Measurements from ENCODE around the gene BANF2. TPM values are rescaled to one million over a fixed set of nuclear protein-coding genes. Genes with fewer than 3 reads are reported as not detected.

BANF2 gene
- total RNA-seq, 1 donor from 2014 or later = not detected

DNA sequence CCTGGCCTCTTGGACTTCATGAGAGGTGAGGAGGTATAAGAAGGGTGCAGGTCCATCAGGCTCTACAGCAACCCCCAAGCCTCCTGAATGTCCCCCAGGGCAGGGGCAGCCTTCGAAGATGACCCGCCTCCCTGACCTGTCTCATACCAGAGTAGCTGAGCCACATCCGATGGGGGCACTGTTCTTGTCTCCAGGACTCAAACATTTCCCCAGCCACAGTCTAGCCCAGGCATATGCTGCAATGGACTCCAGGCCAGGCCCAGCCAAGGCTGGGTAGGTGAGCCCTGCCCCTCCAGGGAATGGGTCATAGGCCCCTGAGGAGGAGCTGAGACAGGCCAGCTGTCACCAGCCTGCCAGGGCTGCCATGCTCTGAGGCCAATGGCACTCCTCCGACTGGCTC lies 65.3 kb downstream of the BANF2 start:
- no peaks in the 10 kb centered on the region for H3K36me3 ChIP-seq
- no peaks in the 10 kb centered on the region for H3F3A ChIP-seq (ENCODE audit: low read depth)
- H3K27me3 ChIP-seq = no peaks in the 10 kb centered on the region
- H2AFZ ChIP-seq (replicated peaks) = no peak overlapping the region
- Mint-ChIP-seq H3K27me3 (ENCODE audit: insufficient read depth, low read depth) (peaks cover 2% of the 10 kb centered on the region), H3K4me1 (peaks cover 2% of the 10 kb centered on the region), H3K9me3 (peaks cover 5% of the 10 kb centered on the region), H3K36me3 (no peaks in the 10 kb centered on the region), H3K4me3 (no peak overlapping the region), H3K27ac (no peak overlapping the region)
- no peaks in the 10 kb centered on the region for H3K9me3 ChIP-seq (ENCODE audit: low read depth)
- TF ChIP-seq, protein P1, sequence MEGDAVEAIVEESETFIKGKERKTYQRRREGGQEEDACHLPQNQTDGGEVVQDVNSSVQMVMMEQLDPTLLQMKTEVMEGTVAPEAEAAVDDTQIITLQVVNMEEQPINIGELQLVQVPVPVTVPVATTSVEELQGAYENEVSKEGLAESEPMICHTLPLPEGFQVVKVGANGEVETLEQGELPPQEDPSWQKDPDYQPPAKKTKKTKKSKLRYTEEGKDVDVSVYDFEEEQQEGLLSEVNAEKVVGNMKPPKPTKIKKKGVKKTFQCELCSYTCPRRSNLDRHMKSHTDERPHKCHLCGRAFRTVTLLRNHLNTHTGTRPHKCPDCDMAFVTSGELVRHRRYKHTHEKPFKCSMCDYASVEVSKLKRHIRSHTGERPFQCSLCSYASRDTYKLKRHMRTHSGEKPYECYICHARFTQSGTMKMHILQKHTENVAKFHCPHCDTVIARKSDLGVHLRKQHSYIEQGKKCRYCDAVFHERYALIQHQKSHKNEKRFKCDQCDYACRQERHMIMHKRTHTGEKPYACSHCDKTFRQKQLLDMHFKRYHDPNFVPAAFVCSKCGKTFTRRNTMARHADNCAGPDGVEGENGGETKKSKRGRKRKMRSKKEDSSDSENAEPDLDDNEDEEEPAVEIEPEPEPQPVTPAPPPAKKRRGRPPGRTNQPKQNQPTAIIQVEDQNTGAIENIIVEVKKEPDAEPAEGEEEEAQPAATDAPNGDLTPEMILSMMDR (IDR thresholded peaks at IDR 0.05) = no peak
- no peak for TF ChIP-seq EZH2 (IDR thresholded peaks at IDR 0.05)
- TF ChIP-seq EZH2phosphoT487 (IDR thresholded peaks at IDR 0.05) = no peak
- no peaks in the 10 kb centered on the region for H3K4me1 ChIP-seq
- DNase-seq (ENCODE audit: low spot score) = no peak
- H3K79me2 ChIP-seq (ENCODE audit: low read depth) = no peaks in the 10 kb centered on the region
- H3K27ac ChIP-seq = no peak overlapping the region
- H4K20me1 ChIP-seq (ENCODE audit: low read depth) = no peaks in the 10 kb centered on the region
- no peak overlapping the region for H3K4me3 ChIP-seq
- H3K9ac ChIP-seq = no peak overlapping the region
- no peak overlapping the region for H3K4me2 ChIP-seq

- H3K9me3 Mint-ChIP-seq = peaks cover 5% of the 10 kb centered on the region
- no peaks in the 10 kb centered on the region for H3K79me2 ChIP-seq (ENCODE audit: low read depth)
- H3K9me3 ChIP-seq (ENCODE audit: low read depth) = no peaks in the 10 kb centered on the region
- H3K4me3 Mint-ChIP-seq = no peak overlapping the region
- no peak overlapping the region for H3K4me2 ChIP-seq
- TF ChIP-seq EZH2phosphoT487 (IDR thresholded peaks at IDR 0.05) = no peak
- H3K9ac ChIP-seq = no peak overlapping the region
- H3F3A ChIP-seq (ENCODE audit: low read depth) = no peaks in the 10 kb centered on the region
- no peaks in the 10 kb centered on the region for H3K27me3 ChIP-seq
- no peak for DNase-seq (ENCODE audit: low spot score)
- no peak overlapping the region for H3K27ac ChIP-seq
- H3K4me1 ChIP-seq = no peaks in the 10 kb centered on the region
- H4K20me1 ChIP-seq (ENCODE audit: low read depth) = no peaks in the 10 kb centered on the region
- H3K4me3 ChIP-seq = no peak overlapping the region
- H3K4me1 Mint-ChIP-seq = peaks cover 2% of the 10 kb centered on the region
- no peaks in the 10 kb centered on the region for H3K36me3 Mint-ChIP-seq
- no peak overlapping the region for H3K27ac Mint-ChIP-seq
- H2AFZ ChIP-seq (replicated peaks) = no peak overlapping the region
- H3K27me3 Mint-ChIP-seq (ENCODE audit: insufficient read depth, low read depth) = peaks cover 2% of the 10 kb centered on the region
- H3K36me3 ChIP-seq = no peaks in the 10 kb centered on the region
These were observed 65.8 kb downstream of the BANF2 start for GRCh38 chr20:17765584-17765983.

GRCh38 chr20:17766226-17766625 lies 66.5 kb downstream of the BANF2 start:
- Histone ChIP-seq H3K4me1 (no peaks in the 10 kb centered on the region), H3K27me3 (no peaks in the 10 kb centered on the region), H3K27ac (no peak overlapping the region), H3K36me3 (no peaks in the 10 kb centered on the region), H3K4me3 (no peak overlapping the region), H4K20me1 (ENCODE audit: low read depth) (no peaks in the 10 kb centered on the region), H3K9me3 (ENCODE audit: low read depth) (no peaks in the 10 kb centered on the region), H3K4me2 (no peak overlapping the region), H2AFZ (replicated peaks) (no peak overlapping the region), H3F3A (ENCODE audit: low read depth) (no peaks in the 10 kb centered on the region), H3K9ac (no peak overlapping the region), H3K79me2 (ENCODE audit: low read depth) (no peaks in the 10 kb centered on the region)
- Mint-ChIP-seq H3K4me1 (peaks cover 5% of the 10 kb centered on the region), H3K36me3 (no peaks in the 10 kb centered on the region), H3K4me3 (no peak overlapping the region), H3K27me3 (ENCODE audit: insufficient read depth, low read depth) (peaks cover 4% of the 10 kb centered on the region), H3K9me3 (peaks cover 5% of the 10 kb centered on the region), H3K27ac (no peak overlapping the region)
- DNase-seq (ENCODE audit: low spot score) = no peak
- TF ChIP-seq EZH2 (IDR thresholded peaks at IDR 0.05) = no peak
- TF ChIP-seq EZH2phosphoT487 (IDR thresholded peaks at IDR 0.05) = no peak
- TF ChIP-seq, protein P1 (IDR thresholded peaks at IDR 0.05) = no peak

DNA sequence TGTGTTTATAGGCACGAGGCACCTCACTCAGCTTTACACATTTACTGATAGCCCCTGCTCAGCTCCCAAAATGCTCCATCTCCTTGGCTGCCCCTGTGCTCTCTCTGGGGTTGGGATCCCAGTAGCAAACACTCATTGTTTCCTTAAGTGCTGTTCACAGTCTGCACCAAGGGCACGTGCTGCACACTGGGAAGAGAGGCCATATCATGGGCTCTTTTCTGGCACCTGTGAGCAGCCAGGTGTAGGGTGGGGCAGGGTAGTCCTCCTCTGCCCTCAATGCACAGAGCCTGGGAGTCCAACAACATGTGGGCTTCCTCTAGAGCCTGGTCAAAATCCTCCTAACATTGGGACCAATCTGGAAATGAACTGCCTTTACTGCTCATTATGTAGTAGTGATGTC lies 67.9 kb downstream of the BANF2 start:
- Histone ChIP-seq H3K79me2 (ENCODE audit: low read depth) (no peaks in the 10 kb centered on the region), H4K20me1 (ENCODE audit: low read depth) (no peaks in the 10 kb centered on the region), H3K4me2 (no peak overlapping the region), H3F3A (ENCODE audit: low read depth) (no peaks in the 10 kb centered on the region), H2AFZ (replicated peaks) (no peak overlapping the region), H3K36me3 (no peaks in the 10 kb centered on the region), H3K27ac (no peak overlapping the region), H3K9me3 (ENCODE audit: low read depth) (no peaks in the 10 kb centered on the region), H3K9ac (no peak overlapping the region), H3K4me3 (no peak overlapping the region), H3K27me3 (no peaks in the 10 kb centered on the region), H3K4me1 (no peaks in the 10 kb centered on the region)
- no peak overlapping the region for H3K4me3 Mint-ChIP-seq
- no peak for DNase-seq (ENCODE audit: low spot score)
- no peak overlapping the region for H3K27ac Mint-ChIP-seq
- H3K27me3 Mint-ChIP-seq (ENCODE audit: insufficient read depth, low read depth) = peaks cover 6% of the 10 kb centered on the region
- H3K36me3 Mint-ChIP-seq = no peaks in the 10 kb centered on the region
- peaks cover 5% of the 10 kb centered on the region for H3K9me3 Mint-ChIP-seq
- TF ChIP-seq, protein P1 (IDR thresholded peaks at IDR 0.05) = no peak
- TF ChIP-seq EZH2 (IDR thresholded peaks at IDR 0.05) = no peak
- no peak for TF ChIP-seq EZH2phosphoT487 (IDR thresholded peaks at IDR 0.05)
- peaks cover 16% of the 10 kb centered on the region for H3K4me1 Mint-ChIP-seq
